HG02610 (cell line): ENCODE measurements around the gene CA7.
"Not testable (repeated sequence)": the region's sequence is repeated elsewhere in the genome, so short reads cannot be mapped to it uniquely, and the experiment has no call there.

Experiments used
- ATAC-seq: cut with Tn5 transposase; IDR thresholded peaks from one replicate; pipeline ENCODE4 v1.9.1; 2021; ENCODE audit warnings: mild to moderate bottlenecking, moderate library complexity; ENCODE audit not compliant: unreplicated experiment

Gene CA7

DNA sequence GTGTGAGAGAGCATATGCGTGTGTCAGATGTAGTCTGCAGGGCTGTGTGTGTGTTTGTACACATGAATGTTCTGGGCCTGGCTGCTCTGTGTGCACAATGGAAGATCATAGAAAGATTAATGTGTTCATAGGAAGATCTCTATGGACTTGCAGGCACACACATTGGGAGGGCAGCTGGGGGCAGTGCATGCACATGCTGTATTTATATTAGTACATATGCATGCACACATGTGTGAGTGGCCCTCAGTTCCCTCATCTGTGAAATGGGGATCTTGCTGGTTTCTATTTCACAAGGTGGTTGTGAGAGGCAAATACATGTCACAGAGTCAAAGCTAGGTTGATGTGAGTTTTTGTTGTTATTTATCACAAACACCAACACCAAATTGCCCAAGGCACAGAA is 2.1 kb downstream of the CA7 start:
- ATAC-seq, result no peak

- ATAC-seq, result no peak
Measured at GRCh38 chr16:66846831-66847230, 2.6 kb downstream of the CA7 start.

DNA sequence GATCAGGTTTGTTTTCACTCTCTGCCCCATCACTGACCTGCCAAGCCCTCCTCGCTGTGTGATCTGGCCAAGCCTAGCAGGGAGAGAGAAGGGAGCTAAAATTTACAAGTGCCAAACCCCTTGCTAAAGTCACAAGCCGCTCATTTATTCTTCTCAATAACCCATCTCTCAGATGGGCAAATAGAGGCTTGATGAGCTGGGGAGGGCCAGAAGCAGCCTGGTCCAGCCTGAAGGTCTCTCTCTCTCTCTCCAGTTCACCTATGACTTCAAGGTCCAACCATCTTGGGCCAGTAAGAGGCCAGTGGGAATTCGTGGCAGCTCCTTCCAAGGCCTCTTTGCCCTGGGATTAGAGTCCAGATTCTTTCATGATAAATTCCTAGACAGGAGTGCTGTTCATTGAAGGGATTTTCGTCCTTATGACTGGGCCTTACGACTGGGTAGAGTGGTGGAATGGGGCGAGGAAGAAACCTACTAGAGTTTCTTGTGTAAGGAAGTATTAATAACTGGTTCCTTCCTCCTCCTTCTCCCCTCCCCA is 3.4 kb downstream of the CA7 start:
- ATAC-seq, result no peak

- ATAC-seq, result no peak
Measured at GRCh38 chr16:66848172-66848571, 4.0 kb downstream of the CA7 start.

DNA sequence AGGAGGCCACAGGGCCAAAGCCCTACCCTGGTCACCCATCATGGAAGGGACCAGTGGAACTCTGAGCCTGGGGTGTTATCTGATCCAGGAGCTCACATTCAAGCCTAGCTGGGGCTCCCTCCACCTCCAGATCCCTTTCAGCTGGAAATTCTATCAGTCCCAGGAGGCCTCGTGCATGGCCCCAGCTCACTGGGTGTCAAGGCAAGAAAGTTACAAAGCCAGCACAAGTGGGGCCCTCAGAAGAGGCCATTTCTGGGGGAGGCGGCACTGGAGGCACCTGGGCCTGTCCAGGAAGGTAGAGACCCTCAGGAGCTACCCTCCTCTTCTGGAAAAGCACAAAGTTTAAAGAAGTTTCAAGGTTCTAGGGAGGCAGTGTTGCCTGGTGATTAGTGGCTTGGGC is 4.8 kb downstream of the CA7 start:
- no peak for ATAC-seq

GRCh38 chr16:66849549-66849948 is 5.3 kb downstream of the CA7 start:
- ATAC-seq, result no peak

GRCh38 chr16:66850115-66850815 is 6.1 kb downstream of the CA7 start:
- ATAC-seq, result no peak

DNA sequence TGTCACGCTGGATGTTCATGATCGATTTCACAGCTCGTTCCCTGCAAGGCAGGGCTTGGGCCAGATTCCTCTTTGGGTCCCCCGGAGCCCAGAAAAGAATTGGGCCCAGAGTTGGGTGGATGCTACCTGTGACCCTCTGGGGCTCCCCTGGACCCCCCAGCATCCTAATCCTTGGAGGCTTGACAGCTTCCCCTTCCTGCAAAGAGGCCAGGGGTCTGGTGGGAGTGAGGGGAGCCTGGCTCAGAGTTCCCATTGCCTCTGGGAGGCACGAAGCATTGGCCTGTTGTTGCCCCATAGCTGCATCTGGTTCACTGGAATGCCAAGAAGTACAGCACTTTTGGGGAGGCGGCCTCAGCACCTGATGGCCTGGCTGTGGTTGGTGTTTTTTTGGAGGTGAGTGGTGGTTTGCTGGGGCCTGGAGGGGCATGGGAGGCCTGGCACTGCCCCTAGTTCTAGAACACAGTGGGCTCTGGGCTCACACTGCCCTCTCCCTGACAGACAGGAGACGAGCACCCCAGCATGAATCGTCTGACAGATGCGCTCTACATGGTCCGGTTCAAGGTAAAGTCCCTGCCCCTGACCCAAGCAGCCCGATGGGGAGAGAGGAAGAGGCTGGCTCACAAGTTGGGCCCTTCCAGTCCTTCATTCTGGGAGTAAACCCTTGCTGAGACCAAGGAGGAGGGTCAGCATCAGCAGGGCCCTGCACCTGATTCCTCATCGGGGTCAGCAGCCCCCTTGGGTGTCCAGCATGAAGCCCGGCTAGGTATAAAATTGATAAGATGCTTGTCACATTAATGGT is 7.2 kb downstream of the CA7 start:
- ATAC-seq, result no peak

- no peak for ATAC-seq
Measured at GRCh38 chr16:66853261-66854139, 9.3 kb downstream of the CA7 start.

DNA sequence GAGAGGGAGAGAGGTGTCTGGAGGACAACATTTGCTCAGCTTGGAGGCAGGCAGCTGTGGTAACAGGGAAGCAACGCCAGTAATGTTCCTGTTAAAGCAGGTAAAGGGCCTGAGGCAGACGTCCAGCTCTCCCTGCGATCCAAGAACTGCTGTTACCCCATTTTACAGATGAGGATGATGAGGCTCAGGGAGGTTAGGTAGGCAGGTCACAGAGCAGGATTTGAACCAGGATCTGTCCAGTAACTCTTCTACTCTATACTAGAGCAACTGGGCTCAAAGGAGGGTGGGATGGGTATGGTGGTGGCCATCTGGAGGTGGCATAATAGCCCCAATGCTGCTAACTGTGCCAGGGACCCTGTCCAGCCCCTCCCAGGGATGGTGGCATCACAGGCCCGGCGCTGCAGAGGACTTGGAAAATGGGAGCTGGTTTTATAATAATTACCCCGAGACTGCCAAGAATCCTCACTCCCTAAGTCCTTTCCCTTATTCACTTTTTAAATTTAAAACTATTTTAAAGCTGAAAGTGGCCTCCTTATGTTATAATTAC is 12.0 kb downstream of the CA7 start:
- no peak for ATAC-seq

DNA sequence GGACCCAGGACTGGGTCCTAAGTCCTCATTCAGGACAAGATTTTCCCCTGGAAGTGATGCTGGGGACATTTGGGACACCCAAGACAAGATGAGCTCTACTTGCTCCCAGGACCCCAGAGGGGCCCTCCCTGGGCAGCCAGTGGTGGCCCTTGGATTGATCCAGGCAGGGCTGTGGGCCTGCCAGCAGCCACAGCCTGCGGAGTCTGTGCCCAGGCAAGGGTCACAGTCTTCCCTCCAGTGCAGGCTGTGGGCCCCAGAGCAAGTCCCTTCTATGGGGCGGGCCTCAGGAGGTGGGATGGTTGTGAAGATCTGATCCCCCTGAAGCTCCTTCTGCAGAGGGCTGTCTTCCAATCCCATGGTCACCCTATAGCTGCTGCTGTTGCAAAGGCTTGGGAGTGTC is 12.6 kb downstream of the CA7 start:
- no peak for ATAC-seq

DNA sequence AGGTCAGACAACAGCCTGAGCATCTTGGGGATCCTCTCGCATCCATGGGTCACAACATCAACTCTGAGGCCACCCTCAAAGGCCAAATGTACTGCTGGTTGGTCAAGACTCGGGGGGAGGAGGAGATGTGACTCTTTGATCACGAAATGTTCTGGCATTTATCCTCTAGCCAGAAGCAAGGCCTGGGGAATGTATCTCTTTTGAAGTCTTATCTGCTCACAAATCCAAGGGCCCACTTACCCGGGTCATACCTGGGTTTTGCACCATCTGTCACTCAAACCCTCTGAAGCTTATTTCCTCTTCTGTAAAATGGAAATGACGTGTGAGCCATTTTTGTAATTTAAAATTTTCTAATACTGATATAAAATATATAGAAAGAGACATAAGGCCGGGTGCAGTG is 13.2 kb downstream of the CA7 start:
- ATAC-seq, result no peak

DNA sequence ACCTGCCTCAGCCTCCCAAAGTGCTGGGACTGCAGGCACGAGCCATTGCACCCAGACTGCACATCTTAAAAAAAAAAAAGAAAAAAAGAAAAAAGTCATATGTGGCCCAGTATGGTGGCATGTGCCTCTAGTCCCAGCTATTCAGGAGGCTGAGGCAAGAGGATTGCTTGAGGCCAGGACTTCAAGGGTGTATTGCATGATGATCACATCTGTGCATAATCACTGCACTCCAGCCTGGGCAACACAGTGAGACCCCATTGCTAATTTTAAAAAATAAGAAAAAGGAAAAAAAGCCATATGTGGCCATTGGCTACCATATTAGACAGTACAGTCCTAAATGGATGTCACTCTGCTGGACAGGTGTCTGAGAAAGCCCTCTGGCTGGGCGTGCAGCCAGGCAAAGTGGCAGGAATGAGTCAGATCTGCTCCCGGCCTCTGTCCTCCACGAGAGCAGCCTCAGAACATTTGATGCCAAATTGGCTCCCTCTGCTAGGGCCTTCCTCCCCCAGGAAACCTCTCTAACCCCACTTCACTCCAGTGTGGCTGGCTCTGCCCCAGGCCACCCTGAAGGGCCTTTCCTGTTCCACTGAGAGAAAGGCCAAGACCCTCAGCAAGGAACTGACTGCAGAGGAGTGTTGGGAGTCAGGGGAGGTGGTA is 14.7 kb downstream of the CA7 start:
- no peak for ATAC-seq

GRCh38 chr16:66859397-66860068 is 15.3 kb downstream of the CA7 start:
- ATAC-seq, result no peak

DNA sequence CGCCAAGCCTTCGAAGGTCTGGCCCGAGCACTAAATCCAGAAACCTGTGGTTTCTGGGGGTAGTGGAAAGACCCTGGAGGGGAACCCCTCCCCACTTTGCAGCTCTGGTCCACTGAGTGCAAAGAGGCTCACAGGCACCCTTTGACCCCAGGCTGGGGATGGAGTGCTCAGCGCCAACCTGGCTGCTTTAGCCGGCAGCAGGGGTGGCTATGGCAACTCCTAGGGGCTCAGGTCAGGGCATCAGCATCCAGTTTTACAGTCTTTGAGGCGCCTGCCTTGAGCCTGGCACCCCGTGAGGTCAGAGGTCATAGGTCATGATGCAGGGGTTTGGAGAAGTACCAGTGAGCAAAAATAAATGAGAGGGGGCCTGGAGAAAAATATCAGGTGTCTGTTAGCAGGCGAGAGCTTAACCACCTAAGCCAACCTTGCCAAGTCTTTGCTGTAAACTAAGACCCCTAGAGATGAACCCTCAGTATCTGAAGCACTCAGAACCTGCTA is 17.9 kb downstream of the CA7 start:
- no peak for ATAC-seq

DNA sequence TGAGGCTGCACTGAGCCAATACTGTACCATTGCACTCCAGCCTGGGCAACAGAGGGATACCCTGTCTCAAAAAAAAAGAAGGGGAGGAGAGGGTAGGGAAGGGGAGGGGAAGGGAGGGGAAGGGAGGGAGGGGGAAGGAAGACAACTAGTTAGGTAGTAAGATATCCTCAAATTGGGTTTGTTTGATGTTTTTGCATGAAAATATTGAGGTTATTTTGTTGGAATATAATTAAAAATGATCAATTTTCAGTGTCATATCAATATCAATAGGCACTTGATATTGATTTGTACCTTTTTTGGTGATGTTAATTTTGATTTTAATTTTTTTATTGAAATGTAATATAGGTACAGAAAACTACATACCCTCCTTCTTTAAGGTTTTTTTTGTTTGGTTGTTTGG is 19.5 kb downstream of the CA7 start:
- no peak for ATAC-seq

DNA sequence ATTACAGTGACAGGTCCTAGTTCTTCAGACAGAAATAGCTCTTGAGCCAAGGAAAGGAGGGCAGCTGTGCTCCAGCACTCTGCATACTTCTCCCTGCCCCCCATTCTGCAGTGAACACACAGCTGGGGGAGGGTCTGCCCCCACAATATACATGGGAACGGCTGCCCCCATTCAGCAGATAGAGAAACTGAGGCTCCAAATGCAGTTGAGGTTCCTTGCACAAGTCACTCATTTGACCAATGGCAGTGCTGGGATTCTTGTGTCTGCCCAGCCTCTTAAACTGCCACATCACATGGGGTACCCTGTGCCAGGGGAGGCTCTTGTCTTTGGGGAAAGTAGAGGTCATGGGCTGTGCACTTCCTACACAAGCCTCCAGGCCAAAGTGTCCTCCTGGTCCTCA is 25.2 kb downstream of the CA7 start:
- no peak for ATAC-seq

DNA sequence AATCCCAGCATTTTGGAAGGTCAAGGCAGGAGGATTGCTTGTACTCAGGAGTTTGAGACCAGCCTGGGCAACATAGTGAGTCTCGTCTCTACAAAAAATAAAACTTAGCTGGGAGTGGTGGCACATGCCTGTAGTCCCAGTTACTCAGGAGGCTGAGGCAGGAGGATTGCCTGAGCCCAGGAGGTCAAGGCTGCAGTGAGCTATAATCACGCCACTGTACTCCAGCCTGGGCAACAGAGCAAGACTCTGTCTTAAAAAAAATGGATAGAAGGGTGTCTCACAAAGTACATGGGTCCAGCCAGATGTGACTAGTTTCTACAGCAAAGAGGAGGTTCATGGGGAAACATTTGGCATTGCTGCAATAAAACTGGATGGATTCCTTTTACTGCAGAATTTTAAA is 27.1 kb downstream of the CA7 start:
- not testable (repeated sequence) for ATAC-seq

DNA sequence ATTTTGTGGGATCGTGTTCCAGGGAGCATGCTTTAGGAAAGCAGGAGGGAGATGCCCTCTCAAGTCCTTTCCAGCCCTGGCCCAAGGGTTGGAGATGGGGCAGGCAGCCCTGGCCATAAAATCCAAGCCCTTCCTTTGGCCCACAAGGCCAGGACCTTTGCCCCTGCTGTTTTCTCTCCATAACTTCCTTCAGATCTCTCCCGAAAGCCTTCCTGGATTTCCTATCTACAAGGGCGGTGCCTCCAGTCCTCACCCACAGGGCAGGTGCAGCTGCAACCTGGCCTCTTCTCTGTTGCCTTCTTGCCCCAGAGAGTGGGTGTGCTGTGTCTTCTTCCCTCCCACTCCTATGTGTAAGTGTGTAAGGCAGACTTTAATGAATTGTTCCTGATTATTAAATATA is 27.6 kb downstream of the CA7 start:
- no peak for ATAC-seq

- ATAC-seq, result no peak
Measured at GRCh38 chr16:66872559-66872942, 28.3 kb downstream of the CA7 start.
